NCI-H774 (cell line): ENCODE results near the gene PSAPL1.

Experiments used
- DNase-seq: peaks from one replicate; lab custom pipeline; 2025; lab: John Stamatoyannopoulos, UW

PSAPL1 gene

GRCh38 chr4:7418131-7418943, 16.4 kb downstream of the PSAPL1 start:
- DNase-seq: no peak

DNA sequence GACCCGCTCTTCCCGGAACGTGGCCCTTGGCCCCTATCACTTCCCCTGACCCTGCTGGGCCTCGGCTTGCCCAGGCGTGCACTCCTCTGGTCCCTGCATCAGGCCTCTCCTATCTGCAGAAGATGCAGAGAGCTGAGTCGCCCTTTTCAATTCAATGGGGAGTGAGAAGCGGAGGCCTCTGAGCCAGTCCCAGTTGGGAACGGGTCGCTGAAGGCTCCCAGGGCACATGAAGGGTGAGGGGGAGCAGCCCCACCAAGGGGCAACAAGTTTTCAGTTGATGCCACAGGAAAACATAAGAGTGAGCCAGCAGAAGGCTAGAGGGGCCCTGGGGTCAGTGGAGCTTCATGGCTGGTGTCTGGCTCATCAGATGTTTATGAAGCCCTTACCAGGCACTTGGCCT, 17.1 kb downstream of the PSAPL1 start:
- no peak for DNase-seq

DNA sequence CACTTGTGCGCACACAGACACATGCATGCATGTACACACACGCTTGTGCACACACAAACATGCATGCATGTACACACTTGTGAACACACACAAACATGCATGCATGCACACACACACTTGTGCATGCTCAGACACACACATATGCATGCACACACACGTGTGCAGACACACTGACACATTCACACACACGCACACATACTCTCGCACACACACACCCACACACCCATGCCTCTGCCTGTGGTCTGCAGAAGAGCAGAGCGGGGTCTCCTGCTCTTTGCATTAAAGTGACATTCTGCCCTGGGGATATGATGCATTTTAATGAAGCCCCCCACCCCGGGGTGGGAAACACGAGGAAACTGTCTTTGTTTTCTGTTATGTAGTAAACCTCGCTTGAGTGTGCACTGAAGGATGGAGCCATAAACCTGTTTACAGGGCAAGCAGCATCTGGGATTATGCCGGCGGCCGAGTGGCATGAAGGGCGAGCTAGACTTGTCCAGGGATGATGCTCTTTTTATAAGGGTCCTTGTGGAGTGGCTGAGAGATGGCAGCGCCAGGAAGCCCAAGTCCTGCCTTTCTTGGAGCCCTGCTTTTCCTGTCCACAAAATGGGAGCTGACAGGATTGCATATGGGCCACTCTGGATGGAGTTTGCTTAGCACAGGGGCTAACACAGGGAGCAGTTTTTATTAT, 17.8 kb downstream of the PSAPL1 start:
- no peak for DNase-seq

GRCh38 chr4:7415927-7416686, 18.6 kb downstream of the PSAPL1 start:
- DNase-seq: no peak

GRCh38 chr4:7414736-7415510, 19.8 kb downstream of the PSAPL1 start:
- no peak for DNase-seq

DNA sequence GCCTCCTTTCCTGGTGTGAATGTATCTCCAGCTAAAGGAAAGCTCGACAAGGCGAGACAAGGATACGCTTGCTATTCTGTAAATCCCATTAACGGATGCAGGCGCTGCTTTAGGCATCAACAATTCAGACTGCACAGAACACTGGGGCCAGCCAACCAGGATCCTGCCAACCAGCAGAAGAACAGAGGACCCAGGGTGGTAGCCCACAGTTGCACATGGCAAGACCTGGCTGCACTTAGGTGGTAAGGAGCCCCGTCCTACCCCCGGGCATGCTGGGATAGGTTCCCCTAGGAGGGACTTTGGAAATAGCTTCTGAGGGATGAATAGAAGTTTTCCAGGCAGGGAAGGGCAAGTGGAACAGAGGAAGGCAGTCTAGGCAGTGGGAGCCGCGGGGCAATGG, 20.7 kb downstream of the PSAPL1 start:
- DNase-seq: no peak

GRCh38 chr4:7412554-7412912, 22.2 kb downstream of the PSAPL1 start:
- DNase-seq: no peak

DNA sequence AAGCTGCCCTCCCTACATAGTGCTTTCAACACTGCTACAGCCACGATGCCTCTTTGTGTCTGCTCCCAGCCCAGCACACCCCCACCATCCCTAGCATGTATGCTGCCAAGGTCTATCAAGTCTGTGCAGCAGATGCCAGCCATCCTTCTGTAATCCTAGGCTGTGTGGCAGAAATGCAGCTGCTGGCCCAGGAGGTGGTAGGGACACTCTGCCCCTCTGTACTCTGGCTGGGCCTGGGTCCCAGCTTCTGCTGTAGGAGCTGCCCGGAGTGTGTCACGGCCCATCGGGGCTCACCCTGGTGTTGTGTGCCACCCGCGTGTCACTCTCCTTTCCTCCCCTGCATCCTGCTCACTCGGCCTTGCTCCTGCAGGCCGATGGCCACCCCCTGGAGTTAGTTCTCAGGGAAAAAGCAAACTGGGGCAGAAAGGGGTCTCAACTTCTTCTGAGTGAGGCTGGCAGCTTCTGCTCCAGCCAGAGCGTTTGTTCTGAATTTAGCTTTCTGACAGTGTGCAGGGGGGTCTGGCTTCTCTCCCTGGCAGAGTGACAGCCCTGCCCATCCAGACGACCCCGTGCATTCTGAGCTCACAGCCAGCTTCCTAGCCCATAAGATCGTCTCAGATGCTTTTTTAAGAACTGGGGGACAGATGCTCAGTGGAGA, 22.7 kb downstream of the PSAPL1 start:
- DNase-seq: no peak

DNA sequence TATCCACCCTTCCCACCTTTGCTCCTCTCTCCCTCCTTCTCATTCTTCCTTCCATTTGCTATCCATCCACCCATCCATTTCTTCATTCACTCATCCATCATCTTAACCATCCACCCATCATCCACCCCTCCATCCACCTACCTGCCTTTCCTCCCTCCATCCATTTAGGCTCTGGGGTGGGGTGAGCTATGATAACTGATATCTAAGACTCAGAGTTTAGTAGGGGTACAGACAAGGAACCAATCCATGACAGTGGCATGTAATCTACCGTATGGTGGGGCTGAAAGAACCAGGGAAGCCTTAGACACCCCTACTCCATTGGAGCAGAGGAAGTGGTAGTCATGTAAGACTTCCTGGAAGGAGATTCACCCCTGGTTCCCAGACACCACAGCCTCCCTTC, 23.2 kb downstream of the PSAPL1 start:
- no peak for DNase-seq

DNA sequence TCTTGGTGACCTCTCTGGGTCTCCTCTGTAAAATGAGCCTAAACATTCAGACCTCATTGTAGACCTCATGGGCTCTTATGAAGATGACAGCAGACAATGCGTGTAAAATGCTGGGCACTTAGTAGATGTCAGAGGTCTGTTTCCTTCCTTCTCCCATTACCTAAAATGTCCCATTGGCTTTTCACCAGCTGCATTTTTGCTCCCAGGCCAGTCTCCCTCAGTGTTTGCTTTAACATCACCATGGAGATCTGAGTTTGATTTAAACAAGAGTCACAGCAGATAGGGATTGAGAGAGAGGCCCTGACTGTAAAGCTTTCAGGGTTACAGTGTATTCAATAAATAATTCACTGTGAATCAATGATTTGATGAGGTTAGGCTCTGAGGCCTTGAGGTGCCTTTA, 24.3 kb downstream of the PSAPL1 start:
- DNase-seq: peak; percentile 25

DNA sequence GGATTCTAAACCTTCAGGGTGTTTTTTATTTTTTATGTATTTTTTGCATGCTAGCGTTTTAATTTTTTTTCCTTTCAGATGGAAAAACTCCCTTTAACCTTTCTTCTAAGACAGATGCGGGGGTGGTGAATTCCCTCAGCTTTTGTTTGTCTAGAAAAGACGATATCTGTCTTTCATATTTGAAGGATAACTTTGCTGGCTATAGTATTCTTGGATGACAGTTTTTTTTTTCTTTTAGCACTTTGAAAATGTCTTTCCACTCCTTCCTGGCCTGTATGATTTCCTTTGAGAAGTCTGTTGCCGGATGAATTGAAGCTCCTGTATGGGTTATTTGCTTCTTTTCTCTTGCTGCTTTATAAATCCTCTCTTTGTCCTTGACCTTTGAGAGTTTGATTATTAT, 26.6 kb downstream of the PSAPL1 start:
- DNase-seq: no peak

DNA sequence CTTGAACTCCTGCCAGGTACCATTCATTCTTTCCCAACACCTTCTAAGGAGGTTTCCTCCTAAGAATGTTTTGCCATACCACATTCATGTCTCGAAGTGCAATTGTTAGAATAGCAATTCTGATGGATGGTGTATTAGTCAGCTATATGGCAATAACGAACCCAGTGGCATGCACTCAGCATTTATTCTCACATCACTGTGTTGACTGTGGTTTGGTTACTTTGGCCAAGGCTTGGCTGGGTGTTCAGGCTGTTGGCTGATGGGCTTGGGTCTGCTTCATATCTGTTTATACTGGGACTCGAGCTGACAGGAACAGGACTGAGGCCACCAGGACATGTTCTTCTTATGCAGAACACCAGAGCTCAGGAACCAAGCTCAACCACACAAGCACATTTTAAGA, 31.7 kb downstream of the PSAPL1 start:
- no peak for DNase-seq

GRCh38 chr4:7402526-7402925, 32.2 kb downstream of the PSAPL1 start:
- DNase-seq: no peak

DNA sequence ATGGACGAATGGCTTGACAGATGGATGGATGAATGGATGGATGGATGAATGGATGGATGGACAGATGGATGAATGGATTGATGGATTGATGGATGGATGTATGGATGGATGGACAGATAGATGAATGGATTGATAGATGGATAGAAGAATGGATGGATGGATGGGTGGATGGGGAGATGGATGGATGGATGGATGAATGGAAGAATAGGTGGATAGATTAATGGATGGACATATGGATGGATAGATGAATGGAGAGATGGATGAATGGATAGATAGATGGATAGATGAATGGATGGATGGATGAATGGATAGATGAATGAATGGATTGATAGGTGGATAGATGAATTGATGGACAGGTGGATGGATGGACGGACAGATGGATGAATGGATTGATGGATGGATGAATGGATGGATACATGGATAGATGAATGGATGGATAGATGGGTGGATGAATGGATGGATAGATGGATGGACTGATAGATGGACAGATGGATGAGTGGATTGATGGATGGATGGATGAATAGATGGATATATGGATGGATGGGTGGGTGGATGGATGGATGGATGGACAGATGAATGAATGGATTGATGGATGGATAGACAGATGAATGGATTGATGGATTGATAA, 33.9 kb downstream of the PSAPL1 start:
- no peak for DNase-seq

GRCh38 chr4:7399440-7400234, 35.1 kb downstream of the PSAPL1 start:
- DNase-seq: no peak

GRCh38 chr4:7398788-7399439, 35.8 kb downstream of the PSAPL1 start:
- DNase-seq: no peak

DNA sequence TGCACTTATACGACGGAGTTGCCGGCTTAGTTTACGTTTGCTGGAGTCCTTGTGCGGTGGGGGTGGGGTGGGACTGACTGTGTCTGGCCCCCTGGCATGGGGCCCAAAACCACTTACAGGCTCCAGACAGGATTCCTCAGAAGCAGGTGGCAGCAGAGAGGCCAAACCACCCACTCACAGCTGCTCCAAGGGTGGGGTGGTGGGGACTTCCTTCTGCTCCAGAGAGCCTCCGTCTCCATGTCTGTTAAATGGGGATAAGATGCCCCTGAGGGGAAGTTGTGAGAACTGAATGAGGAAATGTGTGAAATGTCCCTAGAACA, 36.7 kb downstream of the PSAPL1 start:
- peak; percentile 60 for DNase-seq

DNA sequence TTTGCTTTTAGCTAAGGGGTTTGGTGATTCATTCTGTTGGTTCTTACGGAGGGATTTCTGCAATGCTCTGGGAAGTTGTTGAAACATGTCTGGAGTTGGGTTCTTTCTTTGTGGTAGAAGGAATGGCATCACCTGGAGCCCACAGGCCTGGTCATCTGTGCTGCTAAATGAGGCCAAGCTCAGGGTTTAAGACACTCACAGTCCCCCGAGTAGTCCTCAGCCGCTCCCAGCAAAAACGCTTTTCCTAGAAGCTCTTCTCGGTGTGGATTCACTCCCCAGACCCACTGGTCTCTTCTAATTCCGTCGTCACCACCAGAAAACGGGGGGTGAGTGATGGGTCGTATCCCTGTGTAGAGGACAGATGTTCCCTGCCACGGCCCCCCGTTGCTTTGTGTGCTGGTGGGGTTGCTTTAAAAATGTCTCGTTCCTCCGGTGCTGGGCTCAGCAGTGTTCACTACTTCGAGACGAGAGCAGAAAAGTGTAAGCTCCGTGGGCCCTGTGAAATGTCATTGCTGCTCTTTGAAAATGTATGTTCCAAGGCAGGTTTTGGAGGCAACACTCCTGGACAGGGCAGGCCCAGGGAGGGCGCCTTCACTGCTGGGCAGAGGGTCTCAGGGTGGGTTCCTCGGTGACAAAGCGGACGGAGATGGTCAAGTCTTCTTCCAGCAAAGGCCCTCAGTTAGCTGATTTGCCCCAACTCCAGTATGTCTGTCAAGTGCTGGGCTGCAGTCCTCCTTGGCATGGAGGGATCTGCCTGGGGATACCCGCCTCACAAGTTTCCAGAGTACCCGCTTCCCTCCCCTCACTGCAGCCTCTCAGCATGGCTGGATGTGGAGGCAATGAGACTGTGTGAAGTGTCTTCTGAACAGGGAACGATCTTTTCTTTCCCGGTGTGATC, 37.3 kb downstream of the PSAPL1 start:
- no peak for DNase-seq
